K562 (cell line): Measurements from ENCODE around the gene PANK2. TPM values are rescaled to one million over a fixed set of nuclear protein-coding genes. Genes with fewer than 3 reads are reported as not detected.
"Not testable (repeated sequence)": the region's sequence is repeated elsewhere in the genome, so short reads cannot be mapped to it uniquely, and the experiment has no call there.

Source experiments
- ATAC-seq: fragments of 200-7000 bp; cut with Tn5 transposase; 3 replicates; pipeline ENCODE4 v1.9.1; 2020; ENCODE audit warnings: moderate library complexity
- BruUV-seq: library from RNA; stranded (reverse); fragments of 400-500 nt; replicated peaks from 2 replicates; lab custom pipeline; 2021; lab: Mats Ljungman, UMichigan
- CTCF ChIA-PET: fragments of 300-600 bp; formaldehyde crosslinking; extraction: SDS; loops from one replicate; lab custom pipeline; 2021; ENCODE audit warnings: low intra/inter-chr PET ratio; lab: Yijun Ruan, JAX
- POLR2A ChIA-PET: fragments of 300-600, 350-650 bp; sonication (Branson Sonifier 250); formaldehyde crosslinking; extraction: SDS; loops from one replicate; lab custom pipeline; 2021; ENCODE audit warnings: antibody characterized with exemption, inconsistent platforms; lab: Yijun Ruan, JAX
- DNase-seq, 4 experiments: peaks; one replicate each; pipeline versions ENCODE4 v3.0.0 to v3.0.0-alpha.2; 2011 to 2018; ENCODE audit warnings: low spot score in 3 of 4, mixed read lengths in 3 of 4; ENCODE audit errors: extremely low read depth in 1 of 4
- FAIRE-seq: peaks from 2 replicates; lab custom pipeline; 2011; peaks lifted over from hg19 to GRCh38; lab: Jason Lieb, UNC
- H2AFZ ChIP-seq: 2 replicates; pipeline ENCODE4 v1.6.0; 2011; ENCODE audit warnings: low read depth, low read length, control low read depth, inconsistent platforms
- H3K27ac ChIP-seq: fragments of 200-600 bp; 3 replicates; pipeline ENCODE4 v1.8.0; 2011; ENCODE audit warnings: low read depth, mild to moderate bottlenecking, control low read depth, inconsistent platforms, low read length, moderate library complexity, mixed read lengths; ENCODE audit errors: extremely low read depth
- H3K27me3 ChIP-seq, 2 experiments: fragments of 300-600 bp in 1 of 2; 2 replicates in 1 of 2; 3 replicates in 1 of 2; pipeline versions ENCODE4 v1.6.0 to v1.8.0; 2011; ENCODE audit warnings: inconsistent platforms in 2 of 2, low read length in 2 of 2, mild to moderate bottlenecking in 1 of 2, mixed read lengths in 1 of 2, moderate library complexity in 1 of 2; ENCODE audit not compliant: control insufficient read depth in 2 of 2, insufficient read depth in 2 of 2
- H3K36me3 ChIP-seq: fragments of 300-600 bp; 3 replicates; pipeline ENCODE4 v1.8.0; 2011; ENCODE audit warnings: mild to moderate bottlenecking, low read length, inconsistent platforms; ENCODE audit not compliant: control insufficient read depth, insufficient read depth
- H3K4me1 ChIP-seq, 2 experiments: fragments of 200-600 bp in 1 of 2; replicated peaks in 1 of 2; 2 replicates in 1 of 2; 3 replicates in 1 of 2; pipeline versions ENCODE4 v1.5.1 to v1.8.0; 2011; ENCODE audit warnings: inconsistent platforms in 2 of 2, low read length in 2 of 2, mild to moderate bottlenecking in 1 of 2, mixed read lengths in 1 of 2, moderate library complexity in 1 of 2; ENCODE audit not compliant: control insufficient read depth in 2 of 2, insufficient read depth in 2 of 2
- H3K4me2 ChIP-seq: 2 replicates; pipeline ENCODE4 v1.6.1; 2011; ENCODE audit warnings: low read length, control low read depth, inconsistent platforms, mixed read lengths; ENCODE audit not compliant: insufficient read depth
- H3K4me3 ChIP-seq: fragments of 200-600 bp; sonication (generic), shearing (Covaris generic); 2 replicates; pipeline ENCODE4 v1.5.1; 2016; ENCODE audit warnings: control low read depth, inconsistent platforms
- H3K79me2 ChIP-seq: fragments of 200-600 bp; 3 replicates; pipeline ENCODE4 v1.8.0; 2011; ENCODE audit warnings: low read length, inconsistent platforms; ENCODE audit not compliant: control insufficient read depth, insufficient read depth
- H3K9ac ChIP-seq, 2 experiments: 2 replicates each; pipeline versions ENCODE4 v1.6.0 to v1.6.1; 2011; ENCODE audit warnings: low read depth in 2 of 2, low read length in 2 of 2, control low read depth in 1 of 2, inconsistent platforms in 1 of 2, mild to moderate bottlenecking in 1 of 2, mixed read lengths in 1 of 2; ENCODE audit not compliant: insufficient read depth in 1 of 2
- H3K9me1 ChIP-seq: one replicate; pipeline ENCODE4 v1.6.0; 2011; ENCODE audit warnings: inconsistent platforms, mild to moderate bottlenecking, low read length, moderate library complexity; ENCODE audit not compliant: control insufficient read depth, insufficient read depth
- H3K9me3 ChIP-seq: replicated peaks from 2 replicates; pipeline ENCODE4 v1.5.1; 2011; ENCODE audit warnings: low read depth, low read length, inconsistent platforms; ENCODE audit not compliant: control insufficient read depth, insufficient read depth
- H4K20me1 ChIP-seq: replicated peaks from 2 replicates; pipeline ENCODE4 v1.6.1; 2011; ENCODE audit warnings: low read length, inconsistent platforms, mixed read lengths; ENCODE audit not compliant: control insufficient read depth, insufficient read depth
- CHD4 ChIP-seq: fragments of 200-600 bp; sonication (generic); IDR thresholded peaks from 3 replicates; pipeline ENCODE4 v1.6.1; 2012; ENCODE audit warnings: low read depth, mild to moderate bottlenecking, mixed read lengths, low read length, inconsistent platforms; ENCODE audit not compliant: insufficient read depth, insufficient replicate concordance, poor library complexity, severe bottlenecking
- HMBOX1 ChIP-seq: sonication (generic); IDR thresholded peaks from 2 replicates; pipeline ENCODE4 v1.6.1; 2016
- KLF13 ChIP-seq: fragments of 450-650 bp; IDR thresholded peaks from 2 replicates; pipeline ENCODE4 v1.6.1; 2016; ENCODE audit warnings: missing genetic modification characterization, low read depth, mild to moderate bottlenecking, missing compliant biosample characterization, moderate library complexity, borderline replicate concordance
- RB1 ChIP-seq: fragments of 450-650 bp; IDR thresholded peaks from 2 replicates; pipeline ENCODE4 v1.6.1; 2017; ENCODE audit warnings: low read depth, mild to moderate bottlenecking
- VEZF1 ChIP-seq: fragments of 200-800 bp; sonication (Bioruptor generic); IDR thresholded peaks from 2 replicates; pipeline ENCODE4 v1.6.1; 2017; ENCODE audit warnings: missing genetic modification characterization, missing compliant biosample characterization
- ZNF184 ChIP-seq: sonication (generic); formaldehyde crosslinking; IDR thresholded peaks from 2 replicates; pipeline ENCODE4 v1.5.0; 2020; ENCODE audit warnings: missing genetic modification reagents
- WGBS: fragments of 100-300 bp; shearing (Covaris generic); methylation state at CpG from one replicate; pipeline ENCODE4 v1.1.6; 2016; ENCODE audit warnings: low coverage, mixed read lengths; ENCODE audit not compliant: insufficient coverage; ENCODE audit errors: missing lambda C conversion rate; 5-methylcytosine and 5-hydroxymethylcytosine counted together
- in situ Hi-C: fragments of 300-500 bp; cut with MboI; formaldehyde crosslinking; loops from 4 replicates; pipeline ENCODE4 v1.15.0; 2018; ENCODE audit warnings: inconsistent platforms, mixed read lengths
- intact Hi-C: fragments of 100-400 bp; cut with micrococcal nuclease; formaldehyde crosslinking; loops from 2 replicates; pipeline ENCODE4 v1.14.2; 2022
- polyA plus RNA-seq, 8 experiments: library from polyadenylated mRNA; depleted of rRNA in 4 of 8; stranded (reverse) in 5 of 8; unstranded in 3 of 8; fragments of >200 nt; fragmentation: Nextera tagmentation in 2 of 8; fragmentation: Illumina TruSeq in 1 of 8; extraction: Ambion mirVana in 2 of 8; extraction: Trizol in 1 of 8; gene quantifications; 2 replicates each; pipeline versions ENCODE4 v1.2.1 to v1.2.3, GENCODE V29; 2011 to 2014; ENCODE audit warnings: inconsistent platforms in 1 of 8, missing spikeins in 1 of 8
- total RNA-seq, 7 experiments: library from RNA; depleted of rRNA in 6 of 7; stranded (reverse); fragments of >200 nt in 6 of 7; fragmentation: Illumina TruSeq in 2 of 7; extraction: Trizol in 2 of 7; gene quantifications; 2 replicates each; pipeline versions ENCODE4 v1.2.1 to v1.2.3, GENCODE V29; 2011 to 2021; ENCODE audit warnings: low replicate concordance in 1 of 7

Gene PANK2
- total and polyA plus RNA-seq, 9 of the 15 experiments (the other 6 are each of a cell fraction or from before 2014, with no cell fraction given): 14.9 to 43.5 (median 31.4) TPM

GRCh38 chr20:3896853-3897583 lies 7.8 kb downstream of the PANK2 start:
- in situ Hi-C loops (no loop called here), intact Hi-C loops (no loop called here)
- DNase-seq: peak in 2 of 4 experiments; percentile 36 to 47
- CTCF ChIA-PET: no interaction called here
- Histone ChIP-seq H4K20me1 (peaks cover 42% of the 10 kb centered on the region), H3K36me3 (peaks cover 37% of the 10 kb centered on the region), H3K4me3 (no peak overlapping the region), H3K79me2 (peaks cover 99% of the 10 kb centered on the region), H3K4me1 (peaks cover 20 to 21% of the 10 kb centered on the region in 2 experiments), H3K9ac (peak overlapping the region; percentile 18 to 65; a peak in 1 of 4 replicates), H3K9me1 (peaks cover 4% of the 10 kb centered on the region), H3K27me3 (no peaks in the 10 kb centered on the region), H3K4me2 (peak overlapping the region; percentile 62), H3K9me3 (no peaks in the 10 kb centered on the region), H2AFZ (no peak overlapping the region), H3K27ac (peak overlapping the region; percentile 35; the same call in 2 of the 3 replicates)
- ATAC-seq: peak; percentile 74
- TF ChIP-seq ZNF184 (CRISPR knock-in tag) (no peak), RB1 (no peak), KLF13 (no peak), CHD4 (no peak), HMBOX1 (peak; percentile 63), VEZF1 (CRISPR knock-in tag) (no peak)
- FAIRE-seq: peak; percentile 71
- no TSS peak for BruUV-seq
- 9% methylated on average over 9 of the region's 10 CpGs for WGBS
- POLR2A ChIA-PET: interaction anchor here (0.9 to 1.9 kb wide), 3 partner anchors 11 to 28 kb away, joined by 3 to 5 read pairs (median 4); no protein-coding TSS in a partner anchor

GRCh38 chr20:3898181-3898580 lies 9.0 kb downstream of the PANK2 start:
- Histone ChIP-seq H4K20me1 (peaks cover 32% of the 10 kb centered on the region), H3K36me3 (peaks cover 29% of the 10 kb centered on the region), H3K4me1 (peaks cover 15 to 17% of the 10 kb centered on the region in 2 experiments), H3K79me2 (peaks cover 99% of the 10 kb centered on the region)
- H2AFZ ChIP-seq, H3K9me1 ChIP-seq, H3K27ac ChIP-seq, CTCF ChIA-PET, H3K27me3 ChIP-seq, BruUV-seq, H3K9ac ChIP-seq, ATAC-seq, intact Hi-C loops, H3K4me3 ChIP-seq, H3K4me2 ChIP-seq, H3K9me3 ChIP-seq, in situ Hi-C loops, DNase-seq, FAIRE-seq: not testable (repeated sequence)
- POLR2A ChIA-PET: interaction anchor here (1.9 kb wide), 1 partner anchor 12 kb away, joined by 5 read pairs; no protein-coding TSS in a partner anchor
- 58% methylated on average over 9 of the region's 9 CpGs for WGBS
